ENCODE measurements around the gene EMILIN1. TPM values are rescaled to one million over a fixed set of nuclear protein-coding genes. Genes with fewer than 3 reads are reported as not detected.

Gene EMILIN1
- total and polyA plus RNA-seq, 2 donors (not counting 1 experiment from before 2014, with no cell fraction given) = 0.24 to 0.52 TPM

GRCh38 chr2:27076323-27076722 is 2.1 kb upstream of the EMILIN1 start:
- H4K20me1 ChIP-seq (ENCODE audit: control insufficient read depth, insufficient read depth, low read length, poor library complexity, severe bottlenecking) = no peaks in the 10 kb centered on the region
- 100% methylated on average over 4 of the region's 4 CpGs for WGBS (ENCODE audit: insufficient coverage)
- no peak overlapping the region for H3K27ac ChIP-seq (ENCODE audit: low read length in 2 of 2)
- no peaks in the 10 kb centered on the region for H3K79me2 ChIP-seq (ENCODE audit: control insufficient read depth, insufficient read depth, low read length)
- ChIA-PET POLR2A (no interaction called here), CTCF (no interaction called here)
- peaks cover 27 to 36% of the 10 kb centered on the region in 2 donors for H3K4me1 ChIP-seq (ENCODE audit: control insufficient read depth in 2 of 2, insufficient read depth in 2 of 2, low read length in 2 of 2)
- H3K4me2 ChIP-seq (replicated peaks; ENCODE audit: low read depth, low read length, poor library complexity, severe bottlenecking) = no peak overlapping the region
- no peak overlapping the region for H2AFZ ChIP-seq (ENCODE audit: insufficient read depth, low read depth, low read length, poor library complexity, severe bottlenecking)
- H3K4me3 ChIP-seq (ENCODE audit: control extremely low read depth in 1 of 5, extremely low read depth in 1 of 5, insufficient read depth in 1 of 5, low read depth in 2 of 5, low read length in 4 of 5) = no peak overlapping the region
- Mint-ChIP-seq H3K4me3 (no peak overlapping the region), H3K4me1 (peaks cover 48% of the 10 kb centered on the region), H3K27ac (peak overlapping the region; percentile 21), H3K27me3 (no peaks in the 10 kb centered on the region), H3K9me3 (ENCODE audit: insufficient read depth) (no peaks in the 10 kb centered on the region)
- H3K36me3 ChIP-seq (replicated peaks in 1 of 2; ENCODE audit: control extremely low read depth in 1 of 2, control insufficient read depth in 1 of 2, extremely low read depth in 1 of 2, insufficient read depth in 2 of 2, low read length in 1 of 2) = no peaks in the 10 kb centered on the region
- DNase-seq (no peak), ATAC-seq (ENCODE audit: low read depth) (no peak)
- intact Hi-C loops (cut with micrococcal nuclease) = no loop called here
- peaks cover 0 to 11% (median 4%) of the 10 kb centered on the region in 4 experiments for H3K27me3 ChIP-seq (replicated peaks in 1 of 4; ENCODE audit: control extremely low read depth in 1 of 4, control insufficient read depth in 3 of 4, insufficient read depth in 4 of 4, low read length in 3 of 4)
- H3K9me3 ChIP-seq (ENCODE audit: control extremely low read depth in 1 of 3, control insufficient read depth in 2 of 3, insufficient read depth in 1 of 3, low read length in 2 of 3) = no peaks in the 10 kb centered on the region
- TF ChIP-seq EZH2 (IDR thresholded peaks at IDR 0.05; ENCODE audit: borderline replicate concordance, insufficient read depth, low read depth, low read length, poor library complexity, severe bottlenecking) = no peak
- no peak for TF ChIP-seq CTCF (IDR thresholded peaks at IDR 0.05)
- H3K9ac ChIP-seq (ENCODE audit: low read length) = no peak overlapping the region

- no peaks in the 10 kb centered on the region for H3K79me2 ChIP-seq (ENCODE audit: control insufficient read depth, insufficient read depth, low read length)
- DNase-seq (no peak), ATAC-seq (ENCODE audit: low read depth) (no peak)
- ChIA-PET POLR2A (no interaction called here), CTCF (interaction anchor here (0.5 kb wide), 1 partner anchor 64 kb away, joined by 3 read pairs; no protein-coding TSS in a partner anchor)
- intact Hi-C loops (cut with micrococcal nuclease) = no loop called here
- no peak for TF ChIP-seq CTCF (IDR thresholded peaks at IDR 0.05)
- no peak for TF ChIP-seq EZH2 (IDR thresholded peaks at IDR 0.05; ENCODE audit: borderline replicate concordance, insufficient read depth, low read depth, low read length, poor library complexity, severe bottlenecking)
- H3K9me3 Mint-ChIP-seq (ENCODE audit: insufficient read depth) = no peaks in the 10 kb centered on the region
- WGBS (ENCODE audit: insufficient coverage) = 67% methylated on average over 7 of the region's 7 CpGs
- H3K27ac Mint-ChIP-seq = peak overlapping the region; percentile 41
- H3K4me3 ChIP-seq (ENCODE audit: control extremely low read depth in 1 of 5, extremely low read depth in 1 of 5, insufficient read depth in 1 of 5, low read depth in 2 of 5, low read length in 4 of 5) = no peak overlapping the region
- H3K27ac ChIP-seq (ENCODE audit: low read length in 2 of 2) = no peak overlapping the region
- no peaks in the 10 kb centered on the region for H3K27me3 Mint-ChIP-seq
- H3K4me3 Mint-ChIP-seq = no peak overlapping the region
- H3K27me3 ChIP-seq (replicated peaks in 1 of 4; ENCODE audit: control extremely low read depth in 1 of 4, control insufficient read depth in 3 of 4, insufficient read depth in 4 of 4, low read length in 3 of 4) = peaks cover 0 to 11% (median 4%) of the 10 kb centered on the region in 4 experiments
- H3K4me2 ChIP-seq (replicated peaks; ENCODE audit: low read depth, low read length, poor library complexity, severe bottlenecking) = no peak overlapping the region
- no peaks in the 10 kb centered on the region for H3K36me3 ChIP-seq (replicated peaks in 1 of 2; ENCODE audit: control extremely low read depth in 1 of 2, control insufficient read depth in 1 of 2, extremely low read depth in 1 of 2, insufficient read depth in 2 of 2, low read length in 1 of 2)
- H3K4me1 ChIP-seq (ENCODE audit: control insufficient read depth in 2 of 2, insufficient read depth in 2 of 2, low read length in 2 of 2) = peaks cover 30 to 41% of the 10 kb centered on the region in 2 donors
- H3K9ac ChIP-seq (ENCODE audit: low read length) = no peak overlapping the region
- H4K20me1 ChIP-seq (ENCODE audit: control insufficient read depth, insufficient read depth, low read length, poor library complexity, severe bottlenecking) = no peaks in the 10 kb centered on the region
- no peak overlapping the region for H2AFZ ChIP-seq (ENCODE audit: insufficient read depth, low read depth, low read length, poor library complexity, severe bottlenecking)
- H3K4me1 Mint-ChIP-seq = peaks cover 50% of the 10 kb centered on the region
- H3K9me3 ChIP-seq (ENCODE audit: control extremely low read depth in 1 of 3, control insufficient read depth in 2 of 3, insufficient read depth in 1 of 3, low read length in 2 of 3) = no peaks in the 10 kb centered on the region
Observed at GRCh38 chr2:27077231-27077630, 1.2 kb upstream of the EMILIN1 start.
